ENCODE measurements around the gene HSBP1L1.

HSBP1L1 gene

DNA sequence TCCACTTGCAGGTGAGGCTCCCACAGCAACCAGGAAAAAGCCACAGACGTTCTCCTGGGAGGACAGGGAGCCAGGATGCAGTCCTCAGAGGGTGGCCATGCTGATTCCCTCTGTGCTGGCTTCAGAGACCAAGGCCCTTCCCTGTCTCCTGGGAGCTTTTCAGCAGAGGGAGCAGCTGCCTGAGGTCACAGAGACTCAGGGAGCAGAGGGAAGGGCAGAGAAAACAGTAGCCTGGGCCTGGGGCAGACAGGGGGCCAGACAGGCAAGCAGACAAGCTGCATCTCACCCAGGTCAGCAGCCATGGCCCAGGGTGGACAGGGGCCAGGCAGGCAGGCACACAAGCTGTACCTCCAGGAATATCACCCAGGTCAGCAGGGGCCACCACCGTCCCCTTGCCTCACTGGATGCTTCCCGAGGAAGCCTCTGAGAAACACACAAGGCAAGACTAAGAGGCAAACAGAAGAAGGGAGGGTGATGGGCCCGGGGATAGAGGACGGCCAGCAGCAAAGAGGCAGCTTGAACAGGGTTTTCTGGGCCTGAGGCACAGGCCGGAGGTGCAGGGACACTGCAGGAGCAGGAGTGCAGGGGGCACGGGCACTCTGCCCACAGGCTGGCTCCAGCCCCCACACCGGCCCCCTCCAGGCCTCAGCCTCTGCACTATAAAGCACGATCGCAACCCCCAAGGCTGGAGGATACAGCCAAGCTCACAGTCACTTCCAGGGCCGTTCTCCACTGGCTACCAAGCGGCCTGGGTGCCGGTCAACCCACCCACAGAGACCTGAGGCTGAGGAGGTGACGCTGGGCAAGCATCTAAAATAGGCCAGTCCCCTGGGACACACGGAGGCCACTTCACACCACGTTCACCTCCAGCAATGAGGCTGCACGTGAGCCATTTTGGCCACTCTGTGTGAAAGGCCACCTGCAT lies 19.1 kb upstream of the HSBP1L1 start:
- DNase-seq (ENCODE audit: low read depth, low spot score) = peak; percentile 53

GRCh38 chr18:79947054-79947755 lies 17.2 kb upstream of the HSBP1L1 start:
- DNase-seq (ENCODE audit: low read depth, low spot score) = no peak

DNA sequence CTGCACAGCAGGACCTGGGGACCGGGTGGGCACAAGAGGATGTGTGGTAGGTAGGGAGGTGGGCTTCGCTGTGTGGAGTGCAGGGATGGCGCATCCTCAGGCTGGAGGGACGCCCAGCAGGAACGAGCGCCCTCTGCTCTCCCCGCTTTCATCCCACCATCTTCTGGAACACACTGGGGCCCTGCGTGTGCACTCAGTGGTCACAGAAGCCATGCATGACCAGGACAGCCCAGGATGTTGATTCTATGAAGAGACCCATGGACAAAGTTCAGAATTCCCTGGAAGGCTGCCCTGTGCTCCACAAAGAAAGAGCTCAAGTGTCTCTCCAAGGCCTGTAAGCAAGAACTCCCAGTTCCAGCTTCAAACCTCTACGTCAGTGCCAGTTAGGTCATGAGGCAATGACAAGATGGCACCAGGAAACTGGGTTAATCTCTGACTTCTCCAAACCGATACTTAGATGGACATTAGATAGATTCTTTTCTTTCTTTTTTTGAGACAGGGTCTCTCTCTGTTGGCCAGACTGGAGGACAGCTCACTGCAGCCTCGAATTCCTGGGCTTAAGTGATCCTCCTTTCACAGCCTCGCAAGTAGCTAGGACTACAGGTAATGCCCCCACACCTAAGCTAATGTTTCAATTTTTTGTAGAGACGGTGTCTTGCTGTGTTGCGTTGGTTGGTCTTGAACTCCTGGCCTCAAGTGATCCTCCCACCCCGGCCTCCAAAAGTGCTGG lies 16.4 kb upstream of the HSBP1L1 start:
- DNase-seq (ENCODE audit: low read depth, low spot score) = no peak

GRCh38 chr18:79948719-79949411 lies 15.6 kb upstream of the HSBP1L1 start:
- DNase-seq (ENCODE audit: low read depth, low spot score) = no peak

GRCh38 chr18:79949697-79950487 lies 14.6 kb upstream of the HSBP1L1 start:
- DNase-seq (ENCODE audit: low read depth, low spot score) = no peak

DNA sequence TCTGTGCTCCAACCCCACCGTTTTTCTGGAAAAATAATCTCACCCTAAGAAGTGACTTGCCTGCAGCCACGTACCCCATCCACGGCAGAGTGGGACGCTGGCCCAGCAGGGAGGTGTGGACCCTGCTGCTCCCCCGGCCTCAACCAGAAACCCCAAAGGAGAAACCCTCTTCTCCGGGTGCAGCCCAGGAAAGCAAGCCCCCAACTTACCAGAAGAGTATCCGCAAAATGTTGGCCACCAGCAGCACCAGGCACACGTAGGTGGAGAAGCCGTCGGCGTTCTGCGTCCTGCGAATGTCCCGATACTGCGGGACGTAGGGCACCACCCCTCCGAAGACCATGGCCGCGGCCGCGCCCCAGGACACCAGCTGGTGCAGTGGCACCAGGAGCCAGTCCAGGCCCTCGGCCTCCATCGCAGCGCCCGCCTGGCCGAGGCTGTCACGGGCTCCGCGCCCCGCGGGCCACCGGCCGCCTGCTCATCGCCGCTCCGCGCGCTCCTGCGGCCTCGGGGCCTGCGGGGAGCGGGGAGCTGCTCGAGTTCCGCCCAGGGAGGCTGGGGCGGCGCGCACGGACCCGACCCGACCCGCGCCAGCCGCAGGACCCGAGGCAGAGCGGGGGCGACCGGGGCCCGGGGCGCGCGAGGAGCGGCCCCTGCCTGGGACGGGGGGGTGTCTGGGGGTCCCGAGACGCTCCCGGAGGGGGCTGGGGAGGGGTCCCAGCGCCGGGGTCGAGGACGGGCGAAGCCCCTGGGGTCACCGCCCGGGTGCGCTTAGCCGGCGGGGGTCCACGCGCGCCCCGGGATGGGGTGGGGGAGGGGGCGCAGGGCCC lies 13.7 kb upstream of the HSBP1L1 start:
- DNase-seq (ENCODE audit: low read depth, low spot score) = no peak

- peak; percentile 74 for DNase-seq (ENCODE audit: low read depth, low spot score)
These were observed 12.6 kb upstream of the HSBP1L1 start, which contains the start of gene SLC66A2 for GRCh38 chr18:79951545-79952455. Gene SLC66A2 (minus strand): TSS chr18:79951653. CDS start chr18:79950926, 727 bp downstream.

- no peak for DNase-seq (ENCODE audit: low read depth, low spot score)
These were observed 11.9 kb upstream of the HSBP1L1 start for GRCh38 chr18:79952456-79952995.

DNA sequence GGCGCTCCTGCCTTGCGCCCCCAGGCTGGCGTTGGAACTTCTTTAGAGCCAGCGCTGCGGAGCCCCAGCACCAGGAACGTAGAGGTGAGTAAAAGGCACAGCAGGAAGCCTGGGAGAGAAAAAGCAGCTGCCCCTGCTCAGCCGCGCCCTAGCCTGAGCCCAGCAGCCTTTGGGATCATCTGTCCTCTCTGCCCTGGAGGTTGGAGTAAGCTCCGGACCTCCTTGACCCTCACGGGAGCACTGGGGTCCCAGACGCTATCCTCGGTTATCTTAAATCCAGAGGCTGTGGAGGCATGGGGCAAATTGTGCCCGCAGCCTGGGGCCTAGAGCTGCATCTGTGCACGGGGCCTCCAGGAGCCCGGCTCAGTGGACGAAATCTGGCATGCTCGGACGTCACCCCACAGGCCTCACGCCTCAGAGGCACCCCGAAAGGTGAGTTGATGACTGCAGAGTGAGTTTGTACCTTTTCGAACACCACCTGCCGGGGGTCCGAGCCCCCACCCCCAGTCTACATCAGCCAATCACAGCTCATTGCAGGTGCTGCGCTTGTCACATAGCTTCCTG lies 11.4 kb upstream of the HSBP1L1 start:
- peak; percentile 67 for DNase-seq (ENCODE audit: low read depth, low spot score)

DNA sequence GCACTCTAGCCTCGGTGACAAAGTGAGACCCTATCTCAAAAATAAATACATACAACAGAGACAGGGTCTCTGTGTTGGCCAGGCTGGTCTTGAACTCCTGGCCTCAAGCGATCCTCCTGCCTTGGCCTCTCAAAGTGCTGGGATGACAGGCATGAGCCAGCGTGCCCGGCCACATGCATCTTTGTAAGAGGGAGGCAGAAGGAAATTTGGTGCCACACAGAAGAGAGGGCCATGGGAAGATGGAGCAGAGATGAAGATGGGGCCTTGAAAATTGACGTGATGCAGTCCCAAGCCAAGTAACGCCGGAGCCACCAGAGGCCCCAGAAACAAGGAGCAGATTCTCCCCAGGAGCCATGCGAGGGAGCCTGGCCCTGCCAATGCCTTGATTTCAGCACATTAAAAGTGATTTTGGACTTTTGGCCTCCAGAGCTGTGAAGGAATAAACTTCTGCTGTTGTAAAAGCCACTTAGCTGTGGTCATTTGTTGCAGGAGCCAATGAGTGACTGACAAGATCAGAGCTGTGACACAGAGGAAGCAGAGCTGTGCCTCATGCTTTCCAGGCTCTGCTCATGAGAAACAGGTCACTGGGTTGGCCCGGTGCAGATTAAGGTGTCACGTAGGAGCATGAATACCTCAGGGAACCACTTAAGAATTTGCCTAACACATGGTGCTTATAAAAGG lies 10.3 kb upstream of the HSBP1L1 start:
- no peak for DNase-seq (ENCODE audit: low read depth, low spot score)

DNA sequence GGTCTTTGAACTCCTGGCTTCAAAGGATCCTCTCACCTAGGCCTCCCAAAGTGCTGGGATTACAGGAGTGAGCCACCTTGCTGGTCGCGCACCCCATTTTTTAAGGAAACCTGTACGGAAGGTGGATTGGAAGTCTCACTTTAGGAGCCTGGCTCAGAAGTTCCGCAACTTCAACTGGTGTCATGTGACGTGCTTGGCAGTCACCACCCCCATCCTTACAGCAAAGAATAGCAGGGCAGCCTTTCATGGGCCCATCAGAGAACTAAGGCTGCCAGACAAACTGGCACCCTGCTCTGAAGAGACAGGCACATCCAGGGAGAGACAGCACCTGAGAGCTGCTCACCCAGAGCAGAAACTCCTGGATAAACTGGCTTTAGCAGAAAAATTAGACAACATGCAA lies 9.7 kb upstream of the HSBP1L1 start:
- DNase-seq (ENCODE audit: low read depth, low spot score) = no peak

GRCh38 chr18:79955302-79956075 lies 9.0 kb upstream of the HSBP1L1 start:
- DNase-seq (ENCODE audit: low read depth, low spot score) = no peak

GRCh38 chr18:79956276-79956675 lies 8.2 kb upstream of the HSBP1L1 start:
- no peak for DNase-seq (ENCODE audit: low read depth, low spot score)

GRCh38 chr18:79958981-79959380 lies 5.5 kb upstream of the HSBP1L1 start:
- no peak for DNase-seq (ENCODE audit: low read depth, low spot score)

- DNase-seq (ENCODE audit: low read depth, low spot score) = peak; percentile 88
These were observed 4.2 kb upstream of the HSBP1L1 start for GRCh38 chr18:79960161-79960801.

DNA sequence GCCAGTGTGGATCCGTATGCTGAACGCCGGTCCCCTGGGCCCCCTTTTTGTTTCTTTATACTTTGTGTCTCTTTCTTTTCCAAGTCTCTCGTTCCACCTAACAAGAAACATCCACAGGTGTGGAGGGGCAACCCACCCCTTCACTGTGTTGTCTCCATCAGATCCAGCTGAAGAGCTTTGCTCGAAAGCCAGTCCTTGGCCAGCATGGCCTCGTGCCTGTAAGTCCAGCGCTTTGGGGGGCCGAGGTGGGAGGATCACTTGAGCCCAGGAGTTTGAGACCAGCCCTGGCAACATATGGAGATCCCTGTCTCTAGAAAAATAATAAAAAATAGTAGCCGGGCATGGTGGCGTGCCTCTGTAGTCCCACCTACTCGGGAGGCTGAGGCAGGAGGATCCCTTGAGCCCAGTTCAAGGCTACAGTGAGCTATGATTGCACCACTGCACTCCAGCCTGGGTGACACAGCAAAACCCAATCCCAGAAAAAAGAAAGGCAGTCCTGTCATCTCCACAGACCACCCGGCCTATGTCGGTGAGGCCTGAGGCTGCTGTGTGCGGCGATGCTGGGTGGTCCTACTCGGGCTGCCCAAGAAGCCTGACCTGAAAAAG lies 3.4 kb upstream of the HSBP1L1 start:
- DNase-seq (ENCODE audit: low read depth, low spot score) = no peak

All from ELF-1 (cell line).